Esophagus squamous epithelium (tissue), 5 donors: ENCODE measurements around the gene CNTN1. TPM values are rescaled to one million over a fixed set of nuclear protein-coding genes. Genes with fewer than 3 reads are reported as not detected.

ENCODE experiments used
- DNase-seq: peaks from one replicate; lab custom pipeline; 2025; lab: John Stamatoyannopoulos, UW
- H3K27ac ChIP-seq, 4 donors: fragments of 200-600 bp; sonication (generic); one replicate each; pipeline ENCODE4 v1.5.1; 2016 to 2019; ENCODE audit warnings: mild to moderate bottlenecking in 1 of 4
- H3K27me3 ChIP-seq, 4 donors: fragments of 200-600 bp; sonication (generic); 1 replicate in 3 of 4; 2 replicates in 1 of 4; pipeline versions ENCODE4 v1.5.1 to v1.6.0; 2017 to 2021; ENCODE audit warnings: antibody characterized with exemption in 1 of 4
- H3K36me3 ChIP-seq, 3 donors: fragments of 200-600 bp; sonication (generic); one replicate each; pipeline ENCODE4 v1.5.1; 2016 to 2019
- H3K4me1 ChIP-seq, 3 donors: fragments of 200-600 bp; sonication (generic); one replicate each; pipeline ENCODE4 v1.5.1; 2017 to 2019
- H3K4me3 ChIP-seq, 4 donors: fragments of 200-600 bp; sonication (generic); 1 replicate in 3 of 4; 2 replicates in 1 of 4; pipeline ENCODE4 v1.5.1; 2016 to 2019; ENCODE audit warnings: mild to moderate bottlenecking in 2 of 4, moderate library complexity in 1 of 4
- H3K9me3 ChIP-seq, 3 donors: fragments of 200-600 bp; sonication (generic); one replicate each; pipeline ENCODE4 v1.5.1; 2016 to 2019
- POLR2A ChIP-seq, 4 donors: fragments of 450-650 bp; IDR thresholded peaks; one replicate each; pipeline ENCODE4 v1.6.1; 2017; ENCODE audit warnings: antibody characterized with exemption in 4 of 4, mild to moderate bottlenecking in 4 of 4, moderate library complexity in 3 of 4
- WGBS, 2 donors: methylation state at CpG; one replicate each; pipeline ENCODE4 v1.1.5; 2018; 5-methylcytosine and 5-hydroxymethylcytosine counted together
- intact Hi-C: fragments of 100-400 bp; cut with DNase I; formaldehyde crosslinking; loops from one replicate; pipeline ENCODE4 v1.15.0; 2022
- total RNA-seq, 4 donors: library from RNA; depleted of rRNA; stranded (reverse); fragments of >200 nt; gene quantifications; one replicate each; pipeline ENCODE4 v1.1.0, GENCODE V29; 2016
- TF ChIP-seq, protein P1 (sequence below), 6 experiments: fragments of 450-650 bp in 4 of 6; fragments of 200-600 bp in 2 of 6; sonication (generic) in 2 of 6; IDR thresholded peaks; one replicate each; pipeline ENCODE4 v1.5.1; 2016 to 2019; ENCODE audit warnings: antibody characterized with exemption in 6 of 6, mild to moderate bottlenecking in 4 of 6, moderate library complexity in 4 of 6
- donor health status: DM: yes; HTN: yes; CAD: no.

The CNTN1 gene
- total RNA-seq, 4 donors from 2014 or later: 0.83 to 15.7 (median 5.8) TPM

DNA sequence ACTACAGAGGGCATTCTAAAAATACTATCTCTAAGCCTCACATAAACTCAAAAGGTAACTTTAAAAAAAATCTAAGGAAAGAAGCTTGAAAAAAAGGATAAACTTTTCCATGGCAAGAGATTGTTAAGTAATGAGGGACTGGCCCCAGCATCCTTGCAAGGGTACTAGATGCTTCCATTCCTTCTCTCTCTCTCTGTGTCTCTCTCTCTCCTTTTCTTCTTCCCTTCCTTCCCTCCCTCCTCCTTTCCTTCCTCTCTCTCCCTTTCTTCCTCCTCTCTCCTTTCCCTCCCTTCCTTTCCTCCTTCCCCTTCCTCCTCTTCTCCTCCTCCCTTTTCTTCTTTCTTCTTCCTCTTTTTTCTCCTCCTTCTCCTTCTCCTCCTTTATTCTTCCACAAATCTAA, 23.8 kb downstream of the CNTN1 start:
- H3K27ac ChIP-seq: no peak overlapping the region
- no peak for TF ChIP-seq POLR2A (IDR thresholded peaks at IDR 0.05)
- TF ChIP-seq, protein P1, sequence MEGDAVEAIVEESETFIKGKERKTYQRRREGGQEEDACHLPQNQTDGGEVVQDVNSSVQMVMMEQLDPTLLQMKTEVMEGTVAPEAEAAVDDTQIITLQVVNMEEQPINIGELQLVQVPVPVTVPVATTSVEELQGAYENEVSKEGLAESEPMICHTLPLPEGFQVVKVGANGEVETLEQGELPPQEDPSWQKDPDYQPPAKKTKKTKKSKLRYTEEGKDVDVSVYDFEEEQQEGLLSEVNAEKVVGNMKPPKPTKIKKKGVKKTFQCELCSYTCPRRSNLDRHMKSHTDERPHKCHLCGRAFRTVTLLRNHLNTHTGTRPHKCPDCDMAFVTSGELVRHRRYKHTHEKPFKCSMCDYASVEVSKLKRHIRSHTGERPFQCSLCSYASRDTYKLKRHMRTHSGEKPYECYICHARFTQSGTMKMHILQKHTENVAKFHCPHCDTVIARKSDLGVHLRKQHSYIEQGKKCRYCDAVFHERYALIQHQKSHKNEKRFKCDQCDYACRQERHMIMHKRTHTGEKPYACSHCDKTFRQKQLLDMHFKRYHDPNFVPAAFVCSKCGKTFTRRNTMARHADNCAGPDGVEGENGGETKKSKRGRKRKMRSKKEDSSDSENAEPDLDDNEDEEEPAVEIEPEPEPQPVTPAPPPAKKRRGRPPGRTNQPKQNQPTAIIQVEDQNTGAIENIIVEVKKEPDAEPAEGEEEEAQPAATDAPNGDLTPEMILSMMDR (IDR thresholded peaks at IDR 0.05): no peak
- no peaks in the 10 kb centered on the region for H3K4me1 ChIP-seq

DNA sequence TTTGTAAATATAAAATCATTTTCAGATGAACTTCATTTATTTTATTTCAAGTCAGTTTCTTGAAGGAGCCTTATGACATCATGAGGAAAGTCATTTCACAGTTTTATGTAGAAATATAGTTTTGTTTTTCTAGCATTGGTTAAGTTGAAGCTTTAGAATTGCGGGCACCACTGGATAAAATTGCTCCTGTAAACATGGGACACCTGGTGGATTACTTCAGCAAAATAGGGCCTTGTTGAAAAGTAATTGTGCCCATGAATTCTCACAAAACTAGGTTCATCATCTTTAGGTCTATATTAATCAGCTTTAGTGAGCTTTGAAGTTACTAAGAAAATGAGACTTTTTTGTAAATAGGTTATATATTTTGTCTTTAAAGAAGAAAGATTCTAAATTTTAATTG, 25.3 kb downstream of the CNTN1 start:
- Histone ChIP-seq H3K27me3 (no peaks in the 10 kb centered on the region), H3K9me3 (no peaks in the 10 kb centered on the region), H3K36me3 (no peaks in the 10 kb centered on the region), H3K27ac (no peak overlapping the region), H3K4me1 (no peaks in the 10 kb centered on the region), H3K4me3 (no peak overlapping the region)
- intact Hi-C loops: no loop called here
- DNase-seq: no peak
- TF ChIP-seq, protein P1 (IDR thresholded peaks at IDR 0.05): no peak
- no peak for TF ChIP-seq POLR2A (IDR thresholded peaks at IDR 0.05)
- 84 to 88% methylated on average over 1 of the region's 1 CpG for WGBS, 2 donors

More for the DNA sequence above, 23.8 kb downstream of the CNTN1 start:
- no peak for DNase-seq
- no peaks in the 10 kb centered on the region for H3K27me3 ChIP-seq
- intact Hi-C loops: no loop called here
- H3K36me3 ChIP-seq: no peaks in the 10 kb centered on the region
- H3K4me3 ChIP-seq: no peak overlapping the region
- H3K9me3 ChIP-seq: no peaks in the 10 kb centered on the region

DNA sequence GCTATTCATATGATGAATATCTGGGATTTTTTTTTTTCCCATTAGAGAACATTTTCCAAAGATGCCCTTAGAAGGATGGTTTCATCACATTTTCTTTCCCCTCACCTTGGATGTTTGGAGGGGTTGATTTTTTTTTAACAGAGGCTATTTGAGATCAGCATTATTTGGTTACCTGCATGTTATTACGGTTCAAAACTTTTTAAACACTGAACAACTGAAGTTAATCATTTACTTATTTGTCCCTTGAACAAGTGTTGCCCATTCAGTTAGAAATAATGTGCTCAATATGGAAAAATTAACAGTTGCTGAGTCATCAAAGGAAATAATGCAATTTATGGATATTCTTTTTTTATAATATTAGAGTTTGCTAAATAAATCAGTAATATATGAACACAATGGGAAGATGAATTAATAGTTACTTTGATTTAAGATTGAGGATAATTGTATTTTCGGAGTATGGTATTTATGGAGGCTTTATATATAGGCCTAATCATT, 26.7 kb downstream of the CNTN1 start:
- Histone ChIP-seq H3K9me3 (no peaks in the 10 kb centered on the region), H3K27me3 (no peaks in the 10 kb centered on the region), H3K27ac (no peak overlapping the region), H3K4me3 (no peak overlapping the region), H3K4me1 (no peaks in the 10 kb centered on the region), H3K36me3 (no peaks in the 10 kb centered on the region)
- no peak for DNase-seq
- TF ChIP-seq, protein P1 (IDR thresholded peaks at IDR 0.05): no peak
- TF ChIP-seq POLR2A (IDR thresholded peaks at IDR 0.05): no peak
- WGBS, 2 donors: 84 to 88% methylated on average over 2 of the region's 2 CpGs
- intact Hi-C loops: no loop called here

DNA sequence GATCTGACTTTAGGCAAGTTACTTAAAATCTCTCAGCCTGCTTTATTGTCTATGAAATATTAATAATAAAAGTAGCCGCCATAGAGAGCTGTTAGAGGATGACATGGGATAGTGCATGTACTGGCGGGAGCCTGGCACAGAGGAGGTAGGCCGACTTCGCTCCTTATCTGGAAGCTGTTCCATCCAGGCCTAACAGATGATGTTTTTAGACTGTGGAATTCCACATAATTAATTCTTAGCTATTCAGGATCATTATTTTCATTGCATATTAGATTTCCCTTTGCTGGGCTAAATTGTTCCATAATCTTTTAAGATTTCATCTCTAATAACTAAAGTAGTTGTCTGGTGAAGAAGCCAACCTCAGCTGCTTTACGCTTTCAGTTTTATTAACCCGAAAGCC, 30.8 kb downstream of the CNTN1 start:
- H3K9me3 ChIP-seq: no peaks in the 10 kb centered on the region
- no peak overlapping the region for H3K27ac ChIP-seq
- intact Hi-C loops: no loop called here
- H3K36me3 ChIP-seq: no peaks in the 10 kb centered on the region
- no peak for TF ChIP-seq POLR2A (IDR thresholded peaks at IDR 0.05)
- TF ChIP-seq, protein P1 (IDR thresholded peaks at IDR 0.05): no peak
- 91 to 97% methylated on average over 6 of the region's 6 CpGs for WGBS, 2 donors
- no peaks in the 10 kb centered on the region for H3K4me1 ChIP-seq
- H3K27me3 ChIP-seq: no peaks in the 10 kb centered on the region
- no peak for DNase-seq
- no peak overlapping the region for H3K4me3 ChIP-seq

DNA sequence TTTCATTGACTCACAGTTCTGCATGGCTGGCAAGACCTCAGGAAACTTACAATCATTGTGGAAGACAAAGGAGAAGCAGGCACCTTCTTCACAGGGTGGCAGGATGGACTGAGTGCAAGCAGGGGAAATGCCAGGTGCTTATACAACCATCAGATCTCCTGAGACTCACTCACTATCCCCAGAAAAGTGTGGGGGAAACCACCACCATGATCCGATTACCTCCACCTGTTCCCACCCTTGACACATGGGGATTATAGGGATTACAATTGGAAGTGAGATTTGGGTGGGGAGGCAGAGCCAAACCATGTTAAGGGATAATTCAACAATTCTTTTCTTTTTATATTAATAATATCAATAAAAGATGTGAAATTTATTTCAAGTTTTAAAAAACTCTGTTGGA, 34.1 kb downstream of the CNTN1 start:
- TF ChIP-seq, protein P1 (IDR thresholded peaks at IDR 0.05): no peak
- no peak for TF ChIP-seq POLR2A (IDR thresholded peaks at IDR 0.05)
- H3K9me3 ChIP-seq: no peaks in the 10 kb centered on the region
- H3K36me3 ChIP-seq: no peaks in the 10 kb centered on the region
- H3K27ac ChIP-seq: no peak overlapping the region
- no peak for DNase-seq
- intact Hi-C loops: no loop called here
- H3K4me3 ChIP-seq: no peak overlapping the region
- H3K4me1 ChIP-seq: no peaks in the 10 kb centered on the region
- H3K27me3 ChIP-seq: no peaks in the 10 kb centered on the region
- WGBS, 2 donors: 82 to 92% methylated on average over 1 of the region's 1 CpG
